Measurements from ENCODE around the gene NOP16.

The NOP16 gene

GRCh38 chr5:176387384-176387925 is 943 bp downstream of the NOP16 start:
- CTCF ChIA-PET = interaction anchor here (0.7 kb wide), 2 partner anchors 36 to 45 kb away, joined by 3 read pairs; no protein-coding TSS in a partner anchor
- POLR2A ChIA-PET = interaction anchor here (0.7 to 2.2 kb wide), 3 partner anchors 20 to 150 kb away, joined by 3 to 6 read pairs (median 3); partner anchors contain the start of gene KIAA1191
- TF ChIP-seq ZNF776 (tag by site-specific recombination; IDR thresholded peaks at IDR 0.05; ENCODE audit: borderline replicate concordance) = no peak
- 0 out of 2 replicates have a peak, but pooled peaks have one; percentile 1 for TF ChIP-seq ZFP69B (tag by site-specific recombination; IDR thresholded peaks at IDR 0.05)
- TF ChIP-seq ZNF707 (tag by site-specific recombination; IDR thresholded peaks at IDR 0.05) = no peak
- no peak for TF ChIP-seq ZNF600 (tag by site-specific recombination; IDR thresholded peaks at IDR 0.05)
- no peak overlapping the region; the same call in 1 of the 2 replicates for H3K27ac ChIP-seq (ENCODE audit: extremely low read depth, low read depth, low read length)
- H3K9me3 ChIP-seq (ENCODE audit: control insufficient read depth, insufficient read depth, low read depth, low read length) = no peaks in the 10 kb centered on the region
- H3K4me1 ChIP-seq (ENCODE audit: control insufficient read depth, insufficient read depth, low read length) = no peaks in the 10 kb centered on the region
- H3K36me3 ChIP-seq (ENCODE audit: control insufficient read depth in 2 of 2, insufficient read depth in 1 of 2, low read length in 2 of 2) = peaks cover 0 to 71% of the 10 kb centered on the region in 2 experiments; a peak in 2 of 3 replicates
- H3K4me3 ChIP-seq (ENCODE audit: low read depth, low read length) = peak overlapping the region; percentile 67

GRCh38 chr5:176386491-176386890 is 1.9 kb downstream of the NOP16 start:
- Histone ChIP-seq H3K9me3 (ENCODE audit: control insufficient read depth, insufficient read depth, low read depth, low read length) (no peaks in the 10 kb centered on the region), H3K4me1 (ENCODE audit: control insufficient read depth, insufficient read depth, low read length) (no peaks in the 10 kb centered on the region), H3K36me3 (ENCODE audit: control insufficient read depth in 2 of 2, insufficient read depth in 1 of 2, low read length in 2 of 2) (peaks cover 0 to 71% of the 10 kb centered on the region in 2 experiments; a peak in 2 of 3 replicates), H3K4me3 (ENCODE audit: low read depth, low read length) (no peak overlapping the region), H3K27ac (ENCODE audit: extremely low read depth, low read depth, low read length) (no peak overlapping the region)
- ChIA-PET CTCF (no interaction called here), POLR2A (interaction anchor here (2.2 kb wide), 1 partner anchor 25 kb away, joined by 6 read pairs; the partner anchor contains the start of gene KIAA1191)
- 0 out of 2 replicates have a peak, but pooled peaks have one; percentile 15 for TF ChIP-seq KLF9 (tag by site-specific recombination; IDR thresholded peaks at IDR 0.05; ENCODE audit: low read depth)
- TF ChIP-seq ZNF777 (tag by site-specific recombination; IDR thresholded peaks at IDR 0.05; ENCODE audit: borderline replicate concordance) = no peak

DNA sequence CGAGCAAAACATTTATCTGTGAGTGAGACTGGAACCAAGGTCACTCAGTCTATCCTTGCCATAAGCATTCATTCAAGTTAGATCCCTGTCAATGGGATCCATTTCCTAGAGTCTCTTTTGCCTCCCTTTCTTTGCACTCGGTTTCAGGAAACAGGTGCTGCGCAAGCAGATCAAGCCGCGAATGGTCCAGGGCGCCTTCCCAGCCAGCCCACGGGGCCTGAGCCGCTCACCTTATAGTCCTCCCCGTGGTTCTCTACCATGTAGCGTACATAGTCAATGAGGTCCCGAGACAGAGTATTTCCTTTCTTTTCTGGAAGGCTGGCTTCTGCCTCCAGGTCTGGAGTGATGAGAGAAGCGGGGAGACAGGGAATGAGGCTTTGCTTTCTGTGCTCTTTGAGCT is 3.4 kb downstream of the NOP16 start:
- Histone ChIP-seq H3K9me3 (ENCODE audit: control insufficient read depth, insufficient read depth, low read depth, low read length) (no peaks in the 10 kb centered on the region), H3K27ac (ENCODE audit: extremely low read depth, low read depth, low read length) (no peak overlapping the region), H3K4me1 (ENCODE audit: control insufficient read depth, insufficient read depth, low read length) (no peaks in the 10 kb centered on the region), H3K36me3 (ENCODE audit: control insufficient read depth in 2 of 2, insufficient read depth in 1 of 2, low read length in 2 of 2) (peaks cover 0 to 66% of the 10 kb centered on the region in 2 experiments; a peak in 2 of 3 replicates), H3K4me3 (ENCODE audit: low read depth, low read length) (no peak overlapping the region)
- POLR2A ChIA-PET = no interaction called here
- no peak for TF ChIP-seq ZBTB20 (tag by site-specific recombination; IDR thresholded peaks at IDR 0.05)
- TF ChIP-seq IKZF3 (tag by site-specific recombination; IDR thresholded peaks at IDR 0.05) = no peak
- no peak for TF ChIP-seq ZBTB21 (tag by site-specific recombination; IDR thresholded peaks at IDR 0.05)
- TF ChIP-seq ZBTB17 (tag by site-specific recombination; IDR thresholded peaks at IDR 0.05) = no peak
- no peak for TF ChIP-seq REPIN1 (tag by site-specific recombination; IDR thresholded peaks at IDR 0.05; ENCODE audit: low read depth)
- no peak for TF ChIP-seq REST (tag by site-specific recombination; IDR thresholded peaks at IDR 0.05)
- TF ChIP-seq FEZF1 (tag by site-specific recombination; IDR thresholded peaks at IDR 0.05) = no peak
- TF ChIP-seq KLF10 (tag by site-specific recombination; IDR thresholded peaks at IDR 0.05) = no peak
- TF ChIP-seq ZNF311 (tag by site-specific recombination; IDR thresholded peaks at IDR 0.05; ENCODE audit: borderline replicate concordance) = no peak
- TF ChIP-seq ZNF670 (tag by site-specific recombination; IDR thresholded peaks at IDR 0.05; ENCODE audit: low read depth) = no peak
- TF ChIP-seq BCL6B (tag by site-specific recombination; IDR thresholded peaks at IDR 0.05) = no peak
- no peak for TF ChIP-seq ZNF664 (tag by site-specific recombination; IDR thresholded peaks at IDR 0.05)
- no peak for TF ChIP-seq ZNF423 (tag by site-specific recombination; IDR thresholded peaks at IDR 0.05)
- no peak for TF ChIP-seq ZNF335 (tag by site-specific recombination; conservative IDR thresholded peaks at IDR 0.05)
- no peak for TF ChIP-seq KLF8 (tag by site-specific recombination; IDR thresholded peaks at IDR 0.05)
- CTCF ChIA-PET = no interaction called here

Data from HEK293 (cell line).